OCI-LY1 (cell line): ENCODE results near the gene MCUR1.

Experiments
- H2AFZ ChIP-seq: fragments of 200-600 bp; sonication (generic), shearing (Covaris generic); 2 replicates; pipeline ENCODE4 v1.6.0; 2014; ENCODE audit warnings: antibody characterized with exemption, mild to moderate bottlenecking, low read length
- H3F3A ChIP-seq: fragments of 200-600 bp; sonication (generic), shearing (Covaris generic); 2 replicates; pipeline ENCODE4 v1.6.0; 2014; ENCODE audit warnings: mild to moderate bottlenecking, antibody characterized with exemption, low read length, moderate library complexity; ENCODE audit not compliant: insufficient read depth
- H3K27ac ChIP-seq: fragments of 200-600 bp; sonication (generic); 2 replicates; pipeline ENCODE4 v1.5.1; 2014; ENCODE audit warnings: low read length, mixed run types, mild to moderate bottlenecking, low read depth; ENCODE audit not compliant: poor library complexity, severe bottlenecking
- H3K27me3 ChIP-seq: fragments of 200-600 bp; sonication (generic); 2 replicates; pipeline ENCODE4 v1.6.0; 2014; ENCODE audit warnings: antibody characterized with exemption, mild to moderate bottlenecking, low read length, moderate library complexity; ENCODE audit not compliant: insufficient read depth
- H3K36me3 ChIP-seq: fragments of 200-600 bp; sonication (generic); 2 replicates; pipeline ENCODE4 v1.6.1; 2014; ENCODE audit warnings: mild to moderate bottlenecking, antibody characterized with exemption, low read length, moderate library complexity, mixed read lengths; ENCODE audit not compliant: insufficient read depth
- H3K4me1 ChIP-seq: fragments of 200-600 bp; sonication (generic); 2 replicates; pipeline ENCODE4 v1.5.1; 2014; ENCODE audit warnings: mild to moderate bottlenecking, low read length, moderate library complexity; ENCODE audit not compliant: insufficient read depth, severe bottlenecking
- H3K4me2 ChIP-seq: fragments of 200-600 bp; sonication (generic), shearing (Covaris generic); 2 replicates; pipeline ENCODE4 v1.6.1; 2014; ENCODE audit warnings: low read length
- H3K4me3 ChIP-seq: fragments of 200-600 bp; sonication (generic); 2 replicates; pipeline ENCODE4 v1.5.1; 2014; ENCODE audit warnings: low read length, low read depth, mild to moderate bottlenecking, mixed read lengths; ENCODE audit not compliant: poor library complexity, severe bottlenecking
- H3K79me2 ChIP-seq: fragments of 200-600 bp; shearing (Covaris generic); 2 replicates; pipeline ENCODE4 v1.6.1; 2016; ENCODE audit warnings: mixed run types, low read length, mixed read lengths; ENCODE audit not compliant: insufficient read depth
- H3K9ac ChIP-seq: fragments of 200-600 bp; sonication (generic), shearing (Covaris generic); 2 replicates; pipeline ENCODE4 v1.6.1; 2014; ENCODE audit warnings: mild to moderate bottlenecking, low read length, mixed read lengths
- H3K9me2 ChIP-seq: fragments of 200-600 bp; sonication (generic), shearing (Covaris generic); 2 replicates; pipeline ENCODE4 v1.6.1; 2014; ENCODE audit warnings: low read depth, mild to moderate bottlenecking, low read length, mixed read lengths
- H3K9me3 ChIP-seq: fragments of 200-600 bp; shearing (Covaris generic); 2 replicates; pipeline ENCODE4 v1.6.1; 2014; ENCODE audit warnings: low read length, mixed read lengths
- H4K20me1 ChIP-seq: fragments of 200-600 bp; sonication (generic), shearing (Covaris generic); 2 replicates; pipeline ENCODE4 v1.6.0; 2016; ENCODE audit warnings: mild to moderate bottlenecking, low read length; ENCODE audit not compliant: insufficient read depth
- EZH2 ChIP-seq: fragments of 200-600 bp; sonication (generic), shearing (Covaris generic); IDR thresholded peaks from 2 replicates; pipeline ENCODE4 v1.8.0; 2017; ENCODE audit warnings: borderline replicate concordance, mixed run types, mild to moderate bottlenecking, antibody characterized with exemption, low read length, moderate library complexity, mixed read lengths
- TF ChIP-seq, protein P1 (sequence below): fragments of 200-600 bp; sonication (generic), shearing (Covaris generic); IDR thresholded peaks from 2 replicates; pipeline ENCODE4 v1.5.1; 2017; ENCODE audit warnings: mild to moderate bottlenecking, antibody characterized with exemption, low read length, moderate library complexity, mixed read lengths

Gene MCUR1

DNA sequence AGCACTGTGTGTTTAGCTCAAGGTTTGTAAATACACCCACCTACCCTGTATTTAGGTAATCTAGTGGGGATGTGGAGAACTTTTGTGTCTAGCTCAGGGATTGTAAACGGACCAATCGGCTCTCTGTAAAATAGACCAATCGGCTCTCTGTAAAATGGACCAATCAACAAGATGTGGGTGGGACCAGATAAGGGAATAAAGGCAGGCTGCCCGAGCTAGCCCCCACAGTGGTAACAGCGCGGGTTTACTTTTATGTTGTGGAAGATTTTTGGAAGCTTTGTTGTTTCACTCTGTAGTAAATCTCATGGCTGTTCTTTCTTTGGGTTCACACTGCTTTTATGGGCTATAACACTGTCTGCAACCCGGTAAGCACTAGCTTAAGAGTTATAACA is 70.6 kb downstream of the MCUR1 start:
- Histone ChIP-seq H3K27me3 (no peaks in the 10 kb centered on the region), H3K36me3 (no peaks in the 10 kb centered on the region; the same call in 1 of the 2 replicates), H3F3A (no peaks in the 10 kb centered on the region), H3K9ac (no peak overlapping the region), H3K9me3 (no peaks in the 10 kb centered on the region), H3K4me2 (no peak overlapping the region), H3K27ac (no peak overlapping the region), H3K4me1 (peaks cover 6% of the 10 kb centered on the region), H3K79me2 (no peaks in the 10 kb centered on the region), H3K9me2 (no peaks in the 10 kb centered on the region), H3K4me3 (no peak overlapping the region), H4K20me1 (no peaks in the 10 kb centered on the region), H2AFZ (no peak overlapping the region)
- TF ChIP-seq, protein P1, sequence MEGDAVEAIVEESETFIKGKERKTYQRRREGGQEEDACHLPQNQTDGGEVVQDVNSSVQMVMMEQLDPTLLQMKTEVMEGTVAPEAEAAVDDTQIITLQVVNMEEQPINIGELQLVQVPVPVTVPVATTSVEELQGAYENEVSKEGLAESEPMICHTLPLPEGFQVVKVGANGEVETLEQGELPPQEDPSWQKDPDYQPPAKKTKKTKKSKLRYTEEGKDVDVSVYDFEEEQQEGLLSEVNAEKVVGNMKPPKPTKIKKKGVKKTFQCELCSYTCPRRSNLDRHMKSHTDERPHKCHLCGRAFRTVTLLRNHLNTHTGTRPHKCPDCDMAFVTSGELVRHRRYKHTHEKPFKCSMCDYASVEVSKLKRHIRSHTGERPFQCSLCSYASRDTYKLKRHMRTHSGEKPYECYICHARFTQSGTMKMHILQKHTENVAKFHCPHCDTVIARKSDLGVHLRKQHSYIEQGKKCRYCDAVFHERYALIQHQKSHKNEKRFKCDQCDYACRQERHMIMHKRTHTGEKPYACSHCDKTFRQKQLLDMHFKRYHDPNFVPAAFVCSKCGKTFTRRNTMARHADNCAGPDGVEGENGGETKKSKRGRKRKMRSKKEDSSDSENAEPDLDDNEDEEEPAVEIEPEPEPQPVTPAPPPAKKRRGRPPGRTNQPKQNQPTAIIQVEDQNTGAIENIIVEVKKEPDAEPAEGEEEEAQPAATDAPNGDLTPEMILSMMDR = no peak
- no peak for TF ChIP-seq EZH2

GRCh38 chr6:13742961-13743735 is 71.2 kb downstream of the MCUR1 start:
- TF ChIP-seq, protein P1 = no peak
- no peak for TF ChIP-seq EZH2
- Histone ChIP-seq H3K27ac (no peak overlapping the region), H2AFZ (no peak overlapping the region), H3K4me2 (no peak overlapping the region), H3K9me3 (no peaks in the 10 kb centered on the region), H3K27me3 (no peaks in the 10 kb centered on the region), H3K79me2 (no peaks in the 10 kb centered on the region), H3K36me3 (no peaks in the 10 kb centered on the region; the same call in 1 of the 2 replicates), H3F3A (no peaks in the 10 kb centered on the region), H3K9me2 (no peaks in the 10 kb centered on the region), H3K4me1 (peaks cover 6% of the 10 kb centered on the region), H3K4me3 (no peak overlapping the region), H4K20me1 (no peaks in the 10 kb centered on the region), H3K9ac (no peak overlapping the region)

DNA sequence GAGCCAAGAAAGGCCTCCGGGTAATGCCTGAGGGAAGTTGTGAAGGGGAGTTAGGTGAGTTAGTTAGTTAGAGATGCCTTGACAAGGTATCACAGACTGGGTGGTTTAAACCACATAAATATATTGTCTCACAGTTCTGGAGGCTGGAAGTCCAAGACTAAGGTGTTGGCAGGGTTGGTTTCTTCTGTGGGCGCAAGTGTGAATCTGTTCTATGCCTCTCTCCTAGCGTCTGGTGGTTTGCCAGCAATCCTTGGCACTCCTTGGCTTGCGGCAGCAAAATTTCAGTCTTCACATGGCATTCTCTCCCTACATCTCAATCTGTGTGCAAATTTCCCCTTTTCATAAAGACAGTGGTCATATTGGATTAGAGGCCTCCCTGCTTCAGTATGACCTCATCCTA is 73.0 kb downstream of the MCUR1 start:
- H3K36me3 ChIP-seq = no peaks in the 10 kb centered on the region; the same call in 1 of the 2 replicates
- H3F3A ChIP-seq = no peaks in the 10 kb centered on the region
- no peak overlapping the region for H3K27ac ChIP-seq
- H3K4me2 ChIP-seq = no peak overlapping the region
- TF ChIP-seq, protein P1 = no peak
- TF ChIP-seq EZH2 = no peak
- no peak overlapping the region for H2AFZ ChIP-seq
- H3K4me1 ChIP-seq = no peaks in the 10 kb centered on the region
- H4K20me1 ChIP-seq = no peaks in the 10 kb centered on the region
- no peak overlapping the region for H3K4me3 ChIP-seq
- H3K79me2 ChIP-seq = no peaks in the 10 kb centered on the region
- H3K9me3 ChIP-seq = no peaks in the 10 kb centered on the region
- H3K27me3 ChIP-seq = no peaks in the 10 kb centered on the region
- H3K9me2 ChIP-seq = no peaks in the 10 kb centered on the region
- no peak overlapping the region for H3K9ac ChIP-seq
